ENCODE results near the gene ADISSP.

The ADISSP gene

GRCh38 chr20:3738111-3739053 lies 29.2 kb downstream of the ADISSP start:
- DNase-seq (ENCODE audit: low read depth): no peak

- no peak for DNase-seq (ENCODE audit: low read depth)
Observed at GRCh38 chr20:3735768-3736167, 31.8 kb downstream of the ADISSP start.

DNA sequence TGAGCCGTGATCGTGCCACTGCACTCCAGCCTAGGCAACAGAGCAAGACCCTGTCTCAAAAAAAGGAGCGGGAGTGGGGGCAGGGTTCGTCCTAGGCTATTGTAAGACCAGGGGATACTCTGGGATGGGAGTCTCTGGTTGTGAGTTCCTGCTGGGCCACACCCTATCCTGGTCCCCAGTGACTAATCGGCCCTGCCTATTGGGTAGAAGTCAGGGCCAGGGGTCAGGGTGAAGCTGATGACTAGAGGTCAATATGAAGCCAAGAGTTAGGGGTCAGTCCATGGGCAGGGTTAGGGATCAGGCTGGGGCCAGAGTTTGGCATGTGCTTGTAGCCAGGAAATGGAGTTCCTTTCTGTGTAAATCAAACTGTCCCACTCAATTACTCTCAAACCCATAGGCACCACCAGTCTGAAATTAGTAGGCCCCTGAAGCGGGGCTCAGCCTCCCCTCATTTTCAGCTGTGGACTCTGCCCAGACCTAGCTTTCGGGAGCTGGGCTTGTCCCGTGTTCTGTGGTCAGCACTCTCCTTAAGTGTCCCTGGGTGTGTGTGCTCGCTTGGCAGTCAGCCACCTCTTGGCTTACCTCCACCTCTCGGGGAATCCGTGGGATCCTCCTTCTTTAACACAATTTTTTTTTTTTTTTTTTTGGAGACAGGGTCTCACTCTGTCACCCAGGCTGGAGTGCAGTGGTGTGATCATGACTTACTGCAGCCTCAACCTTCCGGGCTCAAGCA lies 33.3 kb downstream of the ADISSP start:
- DNase-seq (ENCODE audit: low read depth): no peak

GRCh38 chr20:3733119-3733995 lies 34.2 kb downstream of the ADISSP start:
- no peak for DNase-seq (ENCODE audit: low read depth)

DNA sequence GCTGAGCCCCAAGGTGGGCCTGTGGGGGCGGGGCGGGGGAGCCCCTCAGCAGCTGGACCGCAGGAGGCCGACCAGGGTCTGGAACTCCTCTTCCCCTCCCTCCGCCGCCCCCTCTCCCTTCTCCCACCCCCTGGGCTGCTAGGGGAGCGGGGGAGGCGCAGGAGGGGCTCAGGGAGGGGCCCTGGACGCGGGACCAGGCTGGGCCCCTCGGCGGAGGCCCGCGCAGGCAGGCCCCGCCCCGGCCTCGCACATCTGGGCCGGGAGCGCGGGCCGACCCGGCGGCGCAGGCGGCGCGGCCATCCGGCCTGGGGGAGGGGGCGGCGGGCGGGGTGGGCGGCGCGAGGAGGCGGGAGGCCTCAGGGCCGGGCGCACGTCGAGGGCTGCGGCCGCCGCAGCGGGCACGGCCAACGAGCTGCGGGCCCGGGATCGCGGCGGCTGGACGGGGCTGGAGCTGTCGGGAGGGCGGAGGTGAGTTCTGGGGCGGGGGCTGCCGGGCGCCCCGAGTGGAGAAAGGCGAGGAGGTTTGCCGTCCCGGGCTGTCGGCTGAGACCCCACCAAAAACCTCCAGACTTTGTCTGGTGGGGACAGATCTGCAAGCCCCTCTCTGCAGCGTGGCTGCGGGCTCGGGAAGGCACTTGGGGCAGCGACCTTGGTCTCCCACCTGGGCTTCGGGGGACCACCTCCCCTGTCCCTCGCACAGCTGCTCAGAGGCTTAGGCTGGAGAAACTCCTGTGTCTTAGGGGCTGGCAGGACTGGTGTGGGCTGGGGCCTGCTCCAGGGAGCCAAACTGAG lies 35.0 kb downstream of the ADISSP start, which contains the start of gene HSPA12B:
HSPA12B (plus strand) TSS at position 359 of the 792 bp plus-strand sequence. CDS start 5,990 bp downstream, outside the sequence.
- peak; percentile 10 for DNase-seq (ENCODE audit: low read depth)

DNA sequence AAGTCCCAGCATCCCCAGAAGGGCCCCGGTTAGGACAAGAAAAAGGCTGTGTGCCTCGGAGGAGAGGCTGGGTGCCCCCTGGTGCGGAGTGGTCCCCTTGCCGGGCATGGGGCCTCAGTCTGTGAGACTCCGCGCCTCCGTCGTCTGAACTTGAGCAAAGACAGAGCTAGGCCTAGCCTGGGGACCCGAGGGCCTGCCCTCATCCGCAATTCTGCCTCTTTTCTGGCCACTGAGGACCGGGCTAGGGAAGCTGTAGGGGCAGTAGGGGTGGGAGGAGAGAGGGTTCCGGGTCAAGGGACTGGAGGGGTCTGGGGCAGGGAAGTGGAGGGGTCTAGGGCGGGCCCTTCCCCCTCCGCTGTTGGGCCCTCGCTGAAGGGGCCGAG lies 35.6 kb downstream of the ADISSP start:
- no peak for DNase-seq (ENCODE audit: low read depth)

DNA sequence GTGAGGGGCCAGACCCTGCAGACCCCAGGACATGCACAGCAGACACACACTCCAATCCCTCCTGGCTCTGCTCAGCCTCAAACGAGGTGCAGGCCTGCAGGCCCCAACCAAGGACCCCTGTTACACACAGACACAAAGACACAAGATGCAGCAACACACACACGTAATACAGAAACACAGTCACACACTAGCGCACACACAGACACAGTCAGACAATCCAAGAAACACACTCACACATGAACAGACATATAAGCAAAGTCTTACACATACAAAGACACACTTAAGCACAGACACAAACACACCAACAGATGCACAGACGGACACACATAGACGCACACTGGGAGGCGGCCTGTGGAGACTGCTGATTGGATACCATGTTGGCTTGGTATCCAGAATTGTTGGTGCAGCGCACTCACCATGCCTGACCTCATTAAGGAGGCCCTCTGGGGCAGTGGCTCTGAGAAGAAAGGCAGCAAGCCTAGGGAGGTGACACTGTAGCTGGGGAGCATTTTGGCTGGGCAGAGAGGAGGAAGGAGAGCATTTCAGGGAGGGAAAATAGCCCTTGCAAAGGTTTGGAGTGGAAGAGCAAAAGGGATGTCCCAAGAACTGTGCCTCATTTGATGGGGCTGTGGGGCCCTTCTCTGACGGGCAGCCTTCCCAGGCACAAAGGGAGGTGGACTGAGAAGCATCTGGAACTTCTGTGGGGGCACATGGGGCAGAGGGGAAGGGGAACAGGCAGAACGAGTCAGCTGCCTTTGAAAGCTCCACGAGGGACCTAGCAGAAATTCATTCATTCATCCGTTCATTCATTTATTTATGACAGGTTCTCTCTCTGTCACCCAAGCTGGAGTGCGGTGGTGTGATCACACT lies 36.5 kb downstream of the ADISSP start:
- no peak for DNase-seq (ENCODE audit: low read depth)

DNA sequence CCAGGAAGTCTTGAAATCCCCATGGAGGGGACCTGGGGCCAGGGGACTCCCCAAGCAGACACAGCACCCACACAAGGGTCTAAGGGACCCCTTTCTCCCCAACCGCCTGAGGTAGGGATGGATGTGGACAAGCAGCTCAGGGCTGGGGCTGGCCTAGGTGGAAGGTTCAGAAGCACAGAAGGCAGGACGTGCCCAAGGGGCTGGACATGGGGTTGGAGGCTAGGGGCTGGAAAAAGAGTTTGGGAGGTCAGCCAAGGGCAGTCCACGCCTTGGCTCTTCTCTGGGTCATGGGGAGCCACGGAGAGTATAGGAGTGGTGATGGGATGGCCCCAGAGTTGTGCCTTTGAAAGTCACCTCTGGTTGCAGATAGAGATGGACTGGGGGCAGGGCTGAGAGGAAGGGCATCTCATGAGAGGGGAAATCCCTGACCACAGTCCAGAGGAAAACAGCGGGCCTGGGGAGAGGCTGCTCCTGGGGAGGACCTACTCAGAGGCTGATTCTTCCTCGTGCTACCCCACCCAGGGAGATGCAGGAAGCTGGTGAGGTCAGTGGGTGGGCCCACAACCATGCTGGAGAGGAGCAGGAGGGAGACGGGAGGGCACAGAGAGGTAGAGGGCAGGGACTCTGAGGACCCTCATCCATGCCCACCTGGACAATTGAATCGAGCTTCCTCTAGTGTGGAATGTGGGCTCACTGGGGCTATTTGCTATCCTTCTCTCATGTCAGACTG lies 37.6 kb downstream of the ADISSP start:
- no peak for DNase-seq (ENCODE audit: low read depth)

- no peak for DNase-seq (ENCODE audit: low read depth)
Observed at GRCh38 chr20:3729378-3729777, 38.2 kb downstream of the ADISSP start.

GRCh38 chr20:3728876-3729275 lies 38.7 kb downstream of the ADISSP start:
- no peak for DNase-seq (ENCODE audit: low read depth)

GRCh38 chr20:3728354-3728753 lies 39.2 kb downstream of the ADISSP start:
- DNase-seq (ENCODE audit: low read depth): no peak

- peak; percentile 61 for DNase-seq (ENCODE audit: low read depth)
Observed at GRCh38 chr20:3727401-3728021, 40.0 kb downstream of the ADISSP start.

GRCh38 chr20:3724356-3724755 lies 43.2 kb downstream of the ADISSP start:
- DNase-seq (ENCODE audit: low read depth): no peak

DNA sequence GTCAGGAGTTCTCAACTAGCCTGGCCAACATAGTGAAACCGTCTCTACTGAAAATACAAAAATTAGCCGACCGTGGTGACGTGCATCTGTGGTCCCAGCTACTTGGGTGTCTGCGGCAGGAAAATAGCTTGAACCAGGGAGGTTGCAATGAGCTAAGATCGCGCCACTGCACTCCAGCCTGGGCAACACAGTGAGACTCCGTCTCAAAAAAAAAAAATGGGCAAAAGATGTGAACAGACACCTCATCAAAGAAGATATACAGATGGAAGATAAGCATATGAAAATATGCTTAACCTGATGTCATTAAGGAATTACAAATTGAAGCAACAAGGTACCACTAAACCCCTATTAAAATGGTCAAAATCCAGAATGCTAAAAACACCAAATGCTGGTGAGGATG lies 44.3 kb downstream of the ADISSP start:
- DNase-seq (ENCODE audit: low read depth): no peak

- DNase-seq (ENCODE audit: low read depth): no peak
Observed at GRCh38 chr20:3721912-3722311, 45.6 kb downstream of the ADISSP start.

DNA sequence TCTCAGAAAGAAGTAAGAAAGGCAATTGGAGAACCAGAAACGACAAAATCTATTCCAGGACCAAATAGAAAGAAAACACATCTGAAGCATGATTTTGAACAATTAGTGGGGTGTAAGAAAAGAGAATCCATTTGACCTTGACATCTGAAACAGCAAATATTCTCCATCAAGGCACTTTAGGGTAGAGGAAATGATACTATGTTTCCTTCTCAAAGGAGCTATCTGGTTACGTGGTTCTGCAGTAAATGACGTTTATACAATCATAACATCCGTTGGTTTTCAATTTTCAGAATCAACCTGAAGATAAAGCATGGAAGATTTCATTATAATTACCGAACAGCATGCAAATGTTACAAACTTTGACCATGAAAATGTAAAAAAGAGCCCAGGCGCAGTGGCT lies 46.9 kb downstream of the ADISSP start:
- DNase-seq (ENCODE audit: low read depth): no peak

GRCh38 chr20:3720068-3720467 lies 47.5 kb downstream of the ADISSP start:
- DNase-seq (ENCODE audit: low read depth): no peak

- no peak for DNase-seq (ENCODE audit: low read depth)
Observed at GRCh38 chr20:3719046-3719445, 48.5 kb downstream of the ADISSP start.

- peak; percentile 60 for DNase-seq (ENCODE audit: low read depth)
Observed at GRCh38 chr20:3716195-3716834, 51.2 kb downstream of the ADISSP start.
